Osteoblast (primary cell): ENCODE measurements around the gene GRP. TPM values are rescaled to one million over a fixed set of nuclear protein-coding genes. Genes with fewer than 3 reads are reported as not detected.
"Not testable (repeated sequence)": the region's sequence is repeated elsewhere in the genome, so short reads cannot be mapped to it uniquely, and the experiment has no call there.

Source experiments
- DNase-seq: peaks from one replicate; pipeline ENCODE4 v3.0.0; 2011; ENCODE audit warnings: low spot score, mixed read lengths; ENCODE audit not compliant: insufficient read length; ENCODE audit errors: missing footprints
- H2AFZ ChIP-seq: 2 replicates; pipeline ENCODE4 v1.6.0; 2011; ENCODE audit warnings: mild to moderate bottlenecking, low read length
- H3K27ac ChIP-seq: 2 replicates; pipeline ENCODE4 v1.5.1; 2011; ENCODE audit warnings: mild to moderate bottlenecking, low read depth, low read length, moderate library complexity
- H3K27me3 ChIP-seq: 2 replicates; pipeline ENCODE4 v1.6.0; 2012; ENCODE audit warnings: mild to moderate bottlenecking, control low read depth, inconsistent platforms, low read length, moderate library complexity; ENCODE audit not compliant: insufficient read depth
- H3K36me3 ChIP-seq: 2 replicates; pipeline ENCODE4 v1.5.1; 2011; ENCODE audit warnings: mild to moderate bottlenecking, low read length, control low read depth, moderate library complexity; ENCODE audit not compliant: insufficient read depth
- H3K4me1 ChIP-seq: 2 replicates; pipeline ENCODE4 v1.5.1; 2011; ENCODE audit warnings: mild to moderate bottlenecking, low read length, control low read depth, moderate library complexity; ENCODE audit not compliant: insufficient read depth
- H3K4me2 ChIP-seq: 2 replicates; pipeline ENCODE4 v1.6.0; 2011; ENCODE audit warnings: mild to moderate bottlenecking, low read length; ENCODE audit not compliant: insufficient read depth
- H3K4me3 ChIP-seq: fragments of 200-600 bp; sonication (generic); 3 replicates; pipeline ENCODE4 v1.5.1; 2012; ENCODE audit warnings: mild to moderate bottlenecking, low read length, inconsistent platforms; ENCODE audit not compliant: insufficient read depth
- H3K79me2 ChIP-seq: 2 replicates; pipeline ENCODE4 v1.6.0; 2012; ENCODE audit warnings: mild to moderate bottlenecking, low read length, control low read depth, inconsistent platforms; ENCODE audit not compliant: insufficient read depth
- H3K9me3 ChIP-seq: 2 replicates; pipeline ENCODE4 v1.5.1; 2011; ENCODE audit warnings: low read depth, low read length, control low read depth
- H4K20me1 ChIP-seq: 2 replicates; pipeline ENCODE4 v1.6.0; 2012; ENCODE audit warnings: mild to moderate bottlenecking, low read length, control low read depth; ENCODE audit not compliant: insufficient read depth
- CTCF ChIP-seq: IDR thresholded peaks from 2 replicates; pipeline ENCODE4 v1.5.1; 2011; ENCODE audit warnings: mild to moderate bottlenecking, low read depth, low read length, moderate library complexity; ENCODE audit errors: extremely low read depth
- total RNA-seq: library from RNA; depleted of rRNA; stranded (reverse); fragments of >200 nt; gene quantifications from 2 replicates; pipeline ENCODE4 v1.2.3, GENCODE V29; 2012

The GRP gene
- total RNA-seq, 1 donor = not detected

DNA sequence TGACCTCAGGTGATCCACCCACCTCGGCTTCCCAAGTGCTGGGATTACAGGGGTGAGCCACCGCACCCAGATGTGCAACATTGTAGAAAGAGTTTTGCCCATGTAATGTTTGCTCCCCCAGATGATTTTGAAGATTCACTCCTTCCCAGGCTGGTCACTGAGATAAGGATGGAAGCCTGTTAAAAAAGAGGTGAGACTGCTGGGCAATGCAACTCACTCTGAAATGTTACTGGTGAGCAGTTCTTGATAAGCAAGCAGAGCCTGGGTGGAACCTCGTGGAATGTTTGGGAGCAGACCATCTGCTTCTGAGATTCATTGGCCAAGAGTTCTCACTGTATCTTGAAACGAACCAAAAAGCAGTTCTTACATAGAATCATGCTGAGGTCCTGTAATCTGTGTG is 19.7 kb downstream of the GRP start:
- Histone ChIP-seq H2AFZ (no peak overlapping the region), H3K4me1 (no peaks in the 10 kb centered on the region), H3K27ac (no peak overlapping the region), H3K36me3 (no peaks in the 10 kb centered on the region), H3K79me2 (no peaks in the 10 kb centered on the region), H3K4me3 (no peak overlapping the region), H3K9me3 (no peaks in the 10 kb centered on the region), H3K27me3 (peaks cover 9% of the 10 kb centered on the region), H3K4me2 (no peak overlapping the region), H4K20me1 (no peaks in the 10 kb centered on the region)
- TF ChIP-seq CTCF = no peak
- DNase-seq = no peak

- no peak overlapping the region for H3K27ac ChIP-seq
- H2AFZ ChIP-seq = no peak overlapping the region
- no peak for DNase-seq
- H4K20me1 ChIP-seq = no peaks in the 10 kb centered on the region
- H3K4me3 ChIP-seq = no peak overlapping the region
- no peaks in the 10 kb centered on the region for H3K36me3 ChIP-seq
- no peak for TF ChIP-seq CTCF
- no peaks in the 10 kb centered on the region for H3K4me1 ChIP-seq
- H3K9me3 ChIP-seq = no peaks in the 10 kb centered on the region
- peaks cover 31% of the 10 kb centered on the region for H3K27me3 ChIP-seq
- no peaks in the 10 kb centered on the region for H3K79me2 ChIP-seq
- no peak overlapping the region for H3K4me2 ChIP-seq
These were observed 22.9 kb downstream of the GRP start for GRCh38 chr18:59242906-59243305.

DNA sequence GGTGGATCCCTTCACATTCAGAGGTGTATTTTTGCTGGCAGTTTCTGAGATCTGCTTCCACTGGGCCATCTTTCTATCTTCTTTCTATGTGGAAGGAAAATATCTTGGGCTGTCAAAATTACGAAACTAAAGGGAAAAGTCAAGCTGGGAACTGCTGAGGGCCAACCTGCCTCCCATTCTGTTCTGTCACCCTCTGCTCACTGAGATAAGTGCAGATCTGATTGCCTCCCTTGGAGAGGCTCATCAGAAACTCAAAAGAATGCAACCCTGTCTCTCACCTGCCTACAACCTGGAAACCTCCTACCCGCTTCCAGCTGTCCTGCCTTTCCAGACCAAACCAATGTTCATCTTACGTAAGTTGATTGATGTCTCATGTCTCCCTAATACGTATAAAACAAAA is 26.8 kb downstream of the GRP start:
- Histone ChIP-seq H3K9me3 (no peaks in the 10 kb centered on the region), H3K27ac (no peak overlapping the region), H3K27me3 (peaks cover 30% of the 10 kb centered on the region), H3K4me2 (no peak overlapping the region), H3K36me3 (no peaks in the 10 kb centered on the region), H2AFZ (no peak overlapping the region), H3K4me3 (no peak overlapping the region), H3K4me1 (no peaks in the 10 kb centered on the region), H3K79me2 (no peaks in the 10 kb centered on the region), H4K20me1 (no peaks in the 10 kb centered on the region)
- DNase-seq = no peak
- TF ChIP-seq CTCF = no peak

- Histone ChIP-seq H4K20me1 (no peaks in the 10 kb centered on the region), H3K4me3 (no peak overlapping the region), H3K27me3 (peaks cover 34% of the 10 kb centered on the region), H3K4me1 (no peaks in the 10 kb centered on the region), H3K79me2 (no peaks in the 10 kb centered on the region), H3K27ac (no peak overlapping the region), H2AFZ (no peak overlapping the region), H3K9me3 (no peaks in the 10 kb centered on the region), H3K4me2 (no peak overlapping the region), H3K36me3 (no peaks in the 10 kb centered on the region)
- peak; percentile 84 for TF ChIP-seq CTCF
- DNase-seq = peak; percentile 97
These were observed 29.3 kb downstream of the GRP start for GRCh38 chr18:59249199-59249774.

DNA sequence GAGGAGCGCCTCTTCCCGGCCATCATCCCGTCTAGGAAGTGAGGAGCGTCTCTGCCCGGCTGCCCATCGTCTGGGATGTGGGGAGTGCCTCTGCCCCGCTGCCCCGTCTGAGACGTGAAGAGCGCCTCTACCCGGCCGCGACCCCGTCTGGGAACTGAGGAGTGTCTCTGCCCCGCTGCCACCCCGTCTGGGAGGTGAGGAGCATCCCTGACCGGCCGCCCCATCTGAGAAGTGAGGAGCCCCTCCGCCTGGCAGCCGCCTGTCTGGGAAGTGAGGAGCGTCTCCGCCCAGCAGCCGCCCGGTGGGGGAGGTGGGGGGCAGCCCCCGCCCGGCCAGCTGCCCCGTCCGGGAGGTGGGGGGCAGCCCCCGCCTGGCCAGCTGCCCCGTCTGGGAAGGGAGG is 35.5 kb downstream of the GRP start:
- not testable (repeated sequence) for H3K4me1 ChIP-seq, DNase-seq, H2AFZ ChIP-seq, H3K27ac ChIP-seq, H3K36me3 ChIP-seq, H3K4me2 ChIP-seq, H4K20me1 ChIP-seq, H3K79me2 ChIP-seq, H3K9me3 ChIP-seq, H3K4me3 ChIP-seq
- peaks cover 11% of the 10 kb centered on the region for H3K27me3 ChIP-seq

DNA sequence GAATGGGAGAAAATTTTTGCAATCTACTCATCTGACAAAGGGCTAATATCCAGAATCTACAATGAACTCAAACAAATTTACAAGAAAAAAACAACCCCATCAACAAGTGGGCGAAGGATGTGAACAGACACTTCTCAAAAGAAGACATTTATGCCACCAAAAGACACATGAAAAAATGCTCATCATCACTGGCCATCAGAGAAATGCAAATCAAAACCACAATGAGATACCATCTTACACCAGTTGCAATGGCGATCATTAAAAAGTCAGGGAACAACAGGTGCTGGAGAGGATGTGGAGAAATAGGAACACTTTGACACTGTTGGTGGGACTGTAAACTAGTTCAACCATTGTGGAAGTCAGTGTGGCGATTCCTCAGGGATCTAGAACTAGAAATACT is 41.9 kb downstream of the GRP start:
- H3K27me3 ChIP-seq = peaks cover 43% of the 10 kb centered on the region
- H3K4me1 ChIP-seq, DNase-seq, H4K20me1 ChIP-seq, H3K4me3 ChIP-seq, H3K9me3 ChIP-seq, H3K4me2 ChIP-seq, H3K27ac ChIP-seq, H3K36me3 ChIP-seq, H2AFZ ChIP-seq, H3K79me2 ChIP-seq: not testable (repeated sequence)
